DLD1 (cell line): Measurements from ENCODE around the gene USB1.

Experiments
- in situ Hi-C: cut with HindIII; loops from 2 replicates; pipeline ENCODE4 v1.10.0; 2017; ENCODE audit warnings: low sequenced_read_pairs

Gene USB1

GRCh38 chr16:58045096-58045495 lies 43.9 kb downstream of the USB1 start:
- in situ Hi-C loops: no loop called here

GRCh38 chr16:58046054-58046881 lies 45.1 kb downstream of the USB1 start:
- in situ Hi-C loops: no loop called here

- in situ Hi-C loops: no loop called here
Observed at GRCh38 chr16:58046936-58047335, 45.7 kb downstream of the USB1 start.

- in situ Hi-C loops: no loop called here
Observed at GRCh38 chr16:58047557-58048348, 46.5 kb downstream of the USB1 start.

- in situ Hi-C loops: no loop called here
Observed at GRCh38 chr16:58048494-58049231, 47.5 kb downstream of the USB1 start.

- in situ Hi-C loops: no loop called here
Observed at GRCh38 chr16:58049232-58050185, 48.3 kb downstream of the USB1 start.

- in situ Hi-C loops: no loop called here
Observed at GRCh38 chr16:58051296-58051695, 50.1 kb downstream of the USB1 start.

- in situ Hi-C loops: no loop called here
Observed at GRCh38 chr16:58051821-58052603, 50.8 kb downstream of the USB1 start.

GRCh38 chr16:58053682-58054005 lies 52.4 kb downstream of the USB1 start:
- in situ Hi-C loops: no loop called here

GRCh38 chr16:58054289-58054688 lies 53.1 kb downstream of the USB1 start:
- in situ Hi-C loops: no loop called here

- in situ Hi-C loops: no loop called here
Observed at GRCh38 chr16:58056580-58056979, 55.4 kb downstream of the USB1 start.

- in situ Hi-C loops: no loop called here
Observed at GRCh38 chr16:58057121-58057520, 55.9 kb downstream of the USB1 start.

GRCh38 chr16:58057784-58058183 lies 56.6 kb downstream of the USB1 start:
- in situ Hi-C loops: no loop called here

GRCh38 chr16:58062821-58063220 lies 61.6 kb downstream of the USB1 start:
- in situ Hi-C loops: no loop called here

- in situ Hi-C loops: no loop called here
Observed at GRCh38 chr16:58063377-58064076, 62.3 kb downstream of the USB1 start.

- in situ Hi-C loops: no loop called here
Observed at GRCh38 chr16:58070585-58070984, 69.4 kb downstream of the USB1 start.
